HUES6 (cell line): Measurements from ENCODE around the gene TUBB1.
A peak's percentile ranks its signal among the peaks of the same experiment; 100 is the strongest.

ENCODE experiments used
- H3K27ac ChIP-seq: 2 replicates; pipeline ENCODE4 v1.7.0; 2013; ENCODE audit warnings: low read depth, mild to moderate bottlenecking, low read length, inconsistent platforms
- H3K27me3 ChIP-seq: 2 replicates; pipeline ENCODE4 v1.6.1; 2013; ENCODE audit warnings: low read length; ENCODE audit not compliant: control insufficient read depth, insufficient read depth
- H3K36me3 ChIP-seq: 2 replicates; pipeline ENCODE4 v1.6.1; 2013; ENCODE audit warnings: low read length; ENCODE audit not compliant: control insufficient read depth, insufficient read depth
- H3K4me1 ChIP-seq: 2 replicates; pipeline ENCODE4 v1.6.1; 2013; ENCODE audit warnings: low read length; ENCODE audit not compliant: control insufficient read depth, insufficient read depth
- H3K4me3 ChIP-seq: 2 replicates; pipeline ENCODE4 v1.5.1; 2013; ENCODE audit warnings: low read depth, low read length
- H3K9ac ChIP-seq: one replicate; pipeline ENCODE4 v1.6.1; 2013; ENCODE audit warnings: mild to moderate bottlenecking, low read length
- H3K9me3 ChIP-seq: 2 replicates; pipeline ENCODE4 v1.6.1; 2013; ENCODE audit warnings: low read depth, low read length; ENCODE audit not compliant: control insufficient read depth, insufficient read depth

TUBB1 gene

GRCh38 chr20:59001068-59001448, 18.2 kb upstream of the TUBB1 start:
- Histone ChIP-seq H3K9ac (no peak overlapping the region), H3K9me3 (no peaks in the 10 kb centered on the region), H3K36me3 (peaks cover 25% of the 10 kb centered on the region), H3K27ac (no peak overlapping the region), H3K4me1 (peaks cover 3% of the 10 kb centered on the region; the same call in 1 of the 2 replicates), H3K4me3 (no peak overlapping the region), H3K27me3 (peaks cover 6% of the 10 kb centered on the region)

GRCh38 chr20:59001449-59002171, 17.6 kb upstream of the TUBB1 start:
- no peak overlapping the region for H3K4me3 ChIP-seq
- H3K9ac ChIP-seq: no peak overlapping the region
- no peaks in the 10 kb centered on the region for H3K9me3 ChIP-seq
- H3K27me3 ChIP-seq: peaks cover 12% of the 10 kb centered on the region
- H3K36me3 ChIP-seq: peaks cover 20% of the 10 kb centered on the region
- H3K27ac ChIP-seq: no peak overlapping the region
- peaks cover 9% of the 10 kb centered on the region for H3K4me1 ChIP-seq

- peaks cover 13% of the 10 kb centered on the region for H3K27me3 ChIP-seq
- H3K9ac ChIP-seq: no peak overlapping the region
- peaks cover 15% of the 10 kb centered on the region for H3K36me3 ChIP-seq
- no peaks in the 10 kb centered on the region for H3K9me3 ChIP-seq
- H3K4me1 ChIP-seq: peaks cover 10% of the 10 kb centered on the region
- no peak overlapping the region for H3K4me3 ChIP-seq
- H3K27ac ChIP-seq: no peak overlapping the region
These were observed 16.8 kb upstream of the TUBB1 start for GRCh38 chr20:59002388-59002787.

GRCh38 chr20:59002874-59003399, 16.3 kb upstream of the TUBB1 start:
- Histone ChIP-seq H3K4me1 (peaks cover 10% of the 10 kb centered on the region), H3K9ac (no peak overlapping the region), H3K9me3 (no peaks in the 10 kb centered on the region), H3K36me3 (peaks cover 10% of the 10 kb centered on the region; the same call in 1 of the 2 replicates), H3K27me3 (peaks cover 19% of the 10 kb centered on the region), H3K27ac (no peak overlapping the region), H3K4me3 (no peak overlapping the region)

DNA sequence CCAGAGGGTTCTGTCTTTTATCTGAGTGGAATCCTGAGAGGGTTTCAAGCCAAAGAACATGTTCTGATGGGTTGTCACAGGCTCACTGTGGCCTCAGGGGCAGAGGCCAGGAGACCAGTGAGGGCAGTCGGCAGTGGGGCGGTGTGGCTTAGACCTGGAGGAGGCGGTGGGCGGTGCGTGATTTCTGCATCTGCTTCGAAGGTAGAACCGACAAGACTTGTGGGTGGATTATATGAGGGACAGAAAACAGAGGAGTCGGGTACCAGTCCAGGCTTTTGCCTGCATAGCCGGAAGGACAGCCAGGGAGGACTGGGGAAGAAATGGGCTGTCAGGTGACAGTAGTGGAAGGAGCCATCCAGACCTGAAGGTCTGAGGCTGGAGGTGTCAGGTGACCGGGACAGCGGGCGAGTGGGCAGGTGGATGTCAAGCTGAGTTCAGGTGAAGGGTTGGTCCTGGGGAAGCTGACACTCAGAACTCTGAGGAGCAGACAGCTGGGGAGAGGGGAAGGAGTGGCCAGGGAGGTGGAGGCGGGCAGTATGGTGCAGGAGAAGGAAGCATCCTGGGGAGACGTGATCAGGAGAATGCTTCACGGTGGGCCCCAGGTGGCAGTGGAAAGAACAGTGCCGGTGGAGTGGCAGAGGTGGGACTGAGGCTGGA, 15.3 kb upstream of the TUBB1 start:
- Histone ChIP-seq H3K4me3 (no peak overlapping the region), H3K4me1 (peaks cover 10% of the 10 kb centered on the region), H3K9me3 (no peaks in the 10 kb centered on the region), H3K27ac (no peak overlapping the region), H3K36me3 (peaks cover 10% of the 10 kb centered on the region; the same call in 1 of the 2 replicates), H3K27me3 (peaks cover 29% of the 10 kb centered on the region), H3K9ac (no peak overlapping the region)

DNA sequence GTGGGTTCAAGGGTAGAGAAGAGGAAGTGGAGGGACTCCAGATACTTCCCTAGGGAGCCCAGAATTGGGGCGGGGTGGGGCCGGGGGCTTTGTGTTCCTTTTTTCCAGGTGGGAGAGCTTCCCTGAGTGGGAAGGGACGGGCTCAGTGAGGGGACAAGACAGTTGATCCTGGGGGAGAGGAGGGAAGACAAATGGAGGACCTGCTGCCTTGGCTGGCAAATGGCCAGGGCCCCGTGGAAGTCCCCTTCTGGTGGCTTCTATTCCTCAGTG, 14.8 kb upstream of the TUBB1 start:
- peaks cover 10% of the 10 kb centered on the region for H3K4me1 ChIP-seq

GRCh38 chr20:59004763-59005522, 14.3 kb upstream of the TUBB1 start:
- no peak overlapping the region for H3K27ac ChIP-seq
- no peaks in the 10 kb centered on the region for H3K9me3 ChIP-seq
- peaks cover 36% of the 10 kb centered on the region for H3K27me3 ChIP-seq
- H3K9ac ChIP-seq: no peak overlapping the region
- H3K4me1 ChIP-seq: peaks cover 10% of the 10 kb centered on the region
- no peak overlapping the region for H3K4me3 ChIP-seq
- peaks cover 6% of the 10 kb centered on the region; the same call in 1 of the 2 replicates for H3K36me3 ChIP-seq

More for the DNA sequence above, 14.8 kb upstream of the TUBB1 start:
- H3K27me3 ChIP-seq: peaks cover 33% of the 10 kb centered on the region
- no peaks in the 10 kb centered on the region for H3K9me3 ChIP-seq
- no peak overlapping the region for H3K9ac ChIP-seq
- no peak overlapping the region for H3K27ac ChIP-seq
- H3K36me3 ChIP-seq: peaks cover 6% of the 10 kb centered on the region; the same call in 1 of the 2 replicates
- no peak overlapping the region for H3K4me3 ChIP-seq

GRCh38 chr20:59005523-59006166, 13.6 kb upstream of the TUBB1 start:
- no peak overlapping the region for H3K9ac ChIP-seq

GRCh38 chr20:59006167-59006863, 12.9 kb upstream of the TUBB1 start:
- Histone ChIP-seq H3K9me3 (no peaks in the 10 kb centered on the region), H3K4me3 (peak overlapping the region; percentile 74), H3K27me3 (peaks cover 43% of the 10 kb centered on the region), H3K36me3 (peaks cover 2% of the 10 kb centered on the region; the same call in 1 of the 2 replicates), H3K9ac (peak overlapping the region; percentile 75), H3K27ac (0 out of 2 replicates have a peak overlapping the region, but pooled peaks have one; percentile 38), H3K4me1 (peaks cover 15% of the 10 kb centered on the region)

More at GRCh38 chr20:59005523-59006166, 13.6 kb upstream of the TUBB1 start:
- Histone ChIP-seq H3K9me3 (no peaks in the 10 kb centered on the region), H3K4me3 (no peak overlapping the region), H3K36me3 (peaks cover 6% of the 10 kb centered on the region; the same call in 1 of the 2 replicates), H3K27me3 (peaks cover 43% of the 10 kb centered on the region), H3K27ac (no peak overlapping the region), H3K4me1 (peaks cover 10% of the 10 kb centered on the region)
